CD1c-positive myeloid dendritic cell (primary cell): ENCODE measurements around the gene RAPH1.
"Not testable (repeated sequence)": the region's sequence is repeated elsewhere in the genome, so short reads cannot be mapped to it uniquely, and the experiment has no call there.

ENCODE experiments used
- DNase-seq: peaks from one replicate; pipeline ENCODE4 v3.0.0-alpha.2; 2016; ENCODE audit errors: extremely low spot score

The RAPH1 gene

GRCh38 chr2:203548887-203549286 lies 13.8 kb upstream of the RAPH1 start:
- DNase-seq = no peak

- no peak for DNase-seq
Observed at GRCh38 chr2:203547356-203547755, 12.3 kb upstream of the RAPH1 start.

DNA sequence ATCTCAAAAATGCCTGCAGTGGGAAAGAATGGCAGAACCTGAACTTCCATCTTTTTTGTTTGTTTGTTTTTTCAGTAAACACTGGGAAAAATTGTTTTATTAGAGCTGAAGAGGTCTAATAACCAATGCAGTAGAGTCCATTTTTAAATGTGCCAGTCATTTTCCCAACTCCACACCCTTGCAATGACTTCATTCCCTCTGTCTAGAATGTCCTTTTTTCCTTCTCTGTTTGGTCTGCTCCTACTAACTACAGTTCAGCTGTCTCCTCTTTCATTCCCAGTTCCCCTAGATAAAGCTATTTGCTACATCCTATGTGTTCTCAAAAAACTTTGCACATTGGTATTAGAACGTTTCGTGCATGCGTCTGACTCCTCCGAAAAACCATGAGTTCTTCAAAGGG lies 9.3 kb upstream of the RAPH1 start:
- DNase-seq = no peak

DNA sequence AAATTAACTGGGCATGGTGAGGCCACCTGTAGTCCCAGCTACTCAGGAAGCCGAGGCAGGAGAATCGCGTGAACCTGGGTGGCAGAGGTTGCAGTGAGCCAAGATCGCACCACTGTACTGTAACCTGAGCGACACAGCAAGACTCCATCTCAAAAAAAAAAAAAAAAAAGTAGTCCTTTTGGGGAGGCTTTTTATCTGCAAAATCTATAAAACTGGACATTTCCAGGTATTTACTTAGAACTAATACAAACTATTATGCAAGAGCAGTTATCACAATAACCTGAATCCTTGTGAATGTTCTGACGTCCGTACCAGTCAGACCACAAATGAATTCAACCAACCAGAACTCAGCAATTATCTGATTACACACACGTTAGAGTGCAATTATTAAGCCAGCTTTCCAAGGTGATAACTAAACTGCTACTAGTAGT lies 8.8 kb upstream of the RAPH1 start:
- DNase-seq = no peak

DNA sequence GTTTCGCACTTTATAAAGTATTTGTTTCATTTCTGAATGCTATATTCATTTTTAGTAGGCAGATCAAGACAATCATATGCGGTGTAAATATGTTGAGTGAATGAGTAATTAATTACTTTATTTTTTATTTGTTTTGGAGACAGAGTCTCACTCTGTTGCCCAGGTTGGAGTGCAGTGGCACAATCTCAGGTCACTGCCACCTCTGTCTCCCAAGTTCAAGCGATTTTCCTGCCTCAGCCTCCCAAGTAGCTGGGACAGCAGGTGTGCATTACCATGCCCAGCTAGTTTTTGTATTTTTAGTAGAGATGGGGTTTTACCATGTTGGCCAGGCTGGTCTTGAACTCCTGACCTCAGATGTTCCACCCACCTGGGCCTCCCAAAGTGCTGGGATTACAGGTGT lies 5.5 kb upstream of the RAPH1 start:
- DNase-seq = not testable (repeated sequence)

DNA sequence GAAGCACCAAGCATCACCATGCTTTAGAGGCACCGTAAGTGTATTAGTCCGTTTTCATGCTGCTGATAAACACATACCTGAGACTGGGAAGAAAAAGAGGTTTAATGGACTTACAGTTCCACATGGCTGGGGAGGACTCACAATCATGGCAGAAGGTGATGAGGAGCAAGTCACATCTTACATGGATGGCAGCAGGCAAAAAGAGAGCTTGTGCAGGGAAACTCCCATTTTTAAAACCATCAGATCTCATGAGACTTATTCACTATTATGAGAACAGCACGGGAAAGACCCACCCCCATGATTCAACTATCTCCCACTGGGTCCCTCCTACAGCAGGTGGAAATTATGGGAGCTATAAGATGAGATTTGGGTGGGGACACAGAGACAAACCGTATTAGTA lies 3.1 kb upstream of the RAPH1 start:
- DNase-seq = not testable (repeated sequence)

DNA sequence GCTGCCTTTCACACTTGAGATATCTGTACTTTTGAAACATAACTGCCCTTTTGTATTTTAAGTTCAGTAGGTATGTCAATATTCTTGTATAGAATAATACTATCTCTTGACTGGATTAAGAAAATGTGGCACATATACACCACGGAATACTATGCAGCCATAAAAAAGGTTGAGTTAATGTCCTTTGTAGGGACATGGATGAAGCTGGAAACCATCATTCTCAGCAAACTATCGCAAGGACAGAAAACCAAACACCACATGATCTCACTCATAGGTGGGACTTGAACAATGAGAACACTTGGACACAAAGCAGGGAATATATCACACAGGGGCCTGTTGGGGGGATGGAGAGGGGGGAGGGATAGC lies 1.5 kb upstream of the RAPH1 start:
- not testable (repeated sequence) for DNase-seq

GRCh38 chr2:203535784-203536585 lies 884 bp upstream of the RAPH1 start:
- peak; percentile 13 for DNase-seq

DNA sequence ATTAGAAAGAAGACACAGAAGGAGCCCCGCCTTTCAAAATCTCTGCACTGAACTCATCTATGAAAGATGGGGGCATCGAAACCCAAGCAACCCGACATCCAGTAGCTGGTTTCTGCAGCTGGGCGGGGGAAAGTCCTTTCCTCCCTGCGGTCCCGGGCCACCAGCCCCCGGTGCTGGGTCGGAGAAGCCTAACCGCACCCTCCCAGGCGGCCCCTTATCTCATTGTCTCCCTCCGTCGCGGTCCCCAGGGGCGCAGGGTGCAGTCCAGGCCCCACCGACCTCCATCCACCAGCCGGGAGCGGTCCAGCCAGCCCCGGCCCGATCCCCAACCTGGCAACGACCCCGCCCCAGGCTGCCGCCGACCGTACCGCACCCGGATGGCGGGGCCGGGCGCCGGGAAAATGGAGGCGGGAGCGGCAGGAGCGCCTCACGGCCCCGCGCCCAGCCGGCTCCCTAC lies 452 bp downstream of the RAPH1 start:
- peak; percentile 34 for DNase-seq

DNA sequence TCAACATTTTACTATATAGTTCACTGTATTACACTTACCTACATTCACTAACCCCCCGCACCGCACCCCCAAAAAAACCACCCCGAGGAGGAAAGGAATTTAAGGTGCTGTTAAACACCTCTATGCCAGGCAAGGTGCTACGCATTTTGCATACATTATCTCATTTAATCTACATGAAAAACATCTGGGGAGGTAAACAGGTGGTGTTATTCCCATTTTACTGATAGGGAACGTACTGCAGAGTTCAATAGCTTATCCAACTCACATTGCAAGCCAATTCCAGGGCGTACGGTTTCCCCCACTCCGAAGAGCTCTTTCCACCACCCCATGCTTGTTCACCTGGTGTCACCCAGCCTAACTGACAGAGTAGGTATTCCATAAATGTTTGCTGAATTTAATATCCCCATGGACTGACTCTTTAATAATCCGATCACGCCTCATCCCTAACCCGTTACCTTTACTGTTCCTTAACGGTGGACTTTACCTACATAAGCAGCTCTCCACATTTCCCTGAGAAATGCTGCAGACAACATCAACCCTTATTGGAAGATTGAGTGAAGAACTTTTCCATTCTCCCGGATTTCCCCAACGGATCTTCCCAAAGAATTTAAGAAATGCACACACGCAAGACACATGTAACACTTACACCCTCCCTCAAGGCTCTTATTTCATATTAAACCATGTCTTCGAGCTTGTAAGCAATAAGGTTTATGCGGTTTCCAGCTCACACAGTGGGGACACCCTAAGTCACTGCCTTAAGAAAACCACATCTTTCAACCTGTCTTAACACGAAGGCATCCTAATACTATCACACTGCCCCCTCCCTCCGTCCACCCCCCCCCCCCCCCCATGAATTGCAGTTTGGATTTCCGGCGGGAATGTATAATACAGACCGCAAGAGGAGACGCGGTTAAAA lies 1.2 kb downstream of the RAPH1 start:
- DNase-seq = peak; percentile 17

- peak; percentile 25 for DNase-seq
Observed at GRCh38 chr2:203532957-203533658, 2.0 kb downstream of the RAPH1 start.

DNA sequence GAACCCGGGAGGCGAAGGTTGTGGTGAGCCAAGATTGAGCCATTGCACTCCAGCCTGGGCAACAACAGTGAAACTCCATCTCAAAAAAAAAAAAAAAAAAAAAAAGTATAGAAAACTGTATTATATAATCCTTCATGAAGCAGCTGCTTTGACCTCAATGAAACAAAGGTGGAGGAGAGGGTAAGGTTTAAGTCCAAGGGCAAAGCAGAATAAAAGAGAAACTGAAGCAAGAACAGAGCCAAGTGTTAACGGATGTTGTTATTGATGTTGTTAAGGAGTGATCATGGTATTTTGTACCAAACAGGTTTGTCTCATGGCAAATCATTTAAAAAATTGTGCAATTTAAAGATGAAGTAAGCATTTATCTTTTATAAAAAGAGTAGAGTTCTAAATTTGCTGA lies 7.4 kb downstream of the RAPH1 start:
- no peak for DNase-seq

- DNase-seq = not testable (repeated sequence)
Observed at GRCh38 chr2:203513268-203513667, 21.8 kb downstream of the RAPH1 start.

DNA sequence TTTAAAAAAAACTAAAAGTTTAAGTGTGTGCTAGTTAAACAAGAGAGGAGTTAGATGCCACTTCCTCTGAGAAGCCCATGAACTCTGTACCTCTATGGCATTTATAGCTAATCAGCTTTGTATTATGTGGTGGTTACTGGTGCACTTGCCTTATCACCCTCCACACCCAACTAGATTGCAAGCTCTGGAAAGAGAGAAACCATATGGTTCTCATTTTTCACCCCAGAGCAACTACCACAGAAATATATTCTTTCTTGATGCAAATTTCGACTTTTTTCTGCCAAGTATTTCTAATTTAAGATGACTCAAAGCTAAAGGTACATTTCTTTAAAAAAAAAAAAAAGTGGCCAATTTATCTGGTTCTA lies 24.2 kb downstream of the RAPH1 start:
- DNase-seq = no peak

DNA sequence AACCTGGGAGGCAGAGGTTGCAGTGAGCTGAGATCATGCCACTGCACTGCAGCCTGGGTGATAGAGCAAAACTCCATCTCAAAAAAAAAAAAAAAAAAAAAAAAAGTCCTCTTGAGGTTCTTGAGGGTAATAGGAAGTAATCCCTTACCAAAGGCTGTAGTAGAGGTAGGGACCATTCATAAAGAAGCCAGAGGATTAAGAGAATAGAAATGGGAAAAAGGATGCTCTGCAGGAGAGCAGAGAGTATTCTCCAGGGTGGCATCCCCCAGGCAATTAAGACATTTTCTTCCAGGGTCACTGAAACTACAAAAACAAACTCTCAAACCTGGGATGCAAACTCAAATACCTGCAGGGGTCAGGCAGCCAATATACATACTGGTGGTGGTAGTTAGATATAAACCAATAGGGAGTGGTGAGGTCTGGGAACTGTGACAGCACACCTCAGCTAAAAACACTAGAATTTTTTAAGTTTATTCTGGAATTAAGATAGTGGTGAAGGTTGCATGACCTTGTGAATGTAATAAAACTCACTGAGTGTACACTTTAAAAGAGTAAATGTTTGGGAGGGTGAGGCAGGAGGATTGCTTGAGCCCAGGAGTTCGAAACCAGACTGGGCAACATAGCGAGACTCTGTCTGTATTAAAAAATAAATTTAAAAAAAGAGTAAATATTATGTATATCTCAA lies 24.7 kb downstream of the RAPH1 start:
- DNase-seq = no peak

DNA sequence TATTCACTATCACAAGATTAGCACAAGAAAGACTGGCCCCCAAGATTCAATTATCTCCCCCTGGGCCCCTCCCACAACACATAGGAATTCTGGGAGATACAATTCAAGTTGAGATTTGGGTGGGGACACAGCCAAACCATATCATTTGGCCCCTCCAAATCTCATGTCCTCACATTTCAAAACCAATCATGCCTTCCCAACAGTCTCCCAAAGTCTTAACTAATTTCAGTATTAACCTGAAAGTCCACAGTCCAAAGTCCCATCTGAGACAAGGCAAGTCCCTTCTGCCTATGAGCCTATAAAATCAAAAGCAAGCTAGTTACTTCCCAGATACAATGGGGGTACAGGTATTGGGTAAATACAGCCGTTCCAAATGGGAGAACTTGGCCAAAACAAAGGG lies 31.6 kb downstream of the RAPH1 start:
- DNase-seq = not testable (repeated sequence)

GRCh38 chr2:203501873-203502272 lies 33.2 kb downstream of the RAPH1 start:
- DNase-seq = peak; percentile 15

- peak; percentile 48 for DNase-seq
Observed at GRCh38 chr2:203500951-203501350, 34.1 kb downstream of the RAPH1 start.

DNA sequence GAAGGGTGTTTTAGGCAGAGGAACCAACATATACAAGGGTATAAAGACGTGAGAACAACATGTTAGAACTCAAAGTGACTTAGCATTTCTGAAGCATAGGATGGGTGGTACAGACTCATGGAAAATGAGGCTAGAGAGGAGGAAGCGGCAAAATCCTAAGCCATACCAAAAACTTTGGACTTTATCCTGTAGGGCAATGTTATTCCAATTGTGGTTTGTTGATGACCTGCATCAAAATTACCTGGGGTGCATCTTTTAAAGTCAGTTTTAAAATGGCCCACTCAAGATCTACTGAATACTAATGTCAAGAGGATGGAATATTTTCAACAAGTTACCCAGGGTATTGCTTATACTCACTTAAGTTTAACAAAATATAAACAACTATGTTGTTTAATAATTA lies 34.8 kb downstream of the RAPH1 start:
- DNase-seq = no peak

- peak; percentile 77 for DNase-seq
Observed at GRCh38 chr2:203498161-203498560, 36.9 kb downstream of the RAPH1 start.

DNA sequence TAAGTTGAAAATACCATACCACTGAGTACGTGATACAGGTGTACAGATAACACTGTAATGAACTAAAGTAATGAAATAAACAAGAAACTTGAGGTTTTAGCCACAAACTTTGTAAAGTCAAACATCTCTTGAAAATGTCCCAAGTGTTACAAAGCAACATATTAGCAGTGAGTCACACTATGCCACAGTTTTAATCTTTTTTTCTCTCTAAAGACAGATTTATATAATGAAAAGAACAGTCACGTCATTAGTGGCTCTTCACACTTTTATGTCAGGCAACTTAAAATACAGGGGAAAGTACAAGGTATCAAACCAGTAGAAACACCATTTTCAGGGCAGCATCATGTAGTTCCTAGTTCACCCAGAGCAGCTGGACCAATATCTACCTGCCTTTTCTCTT lies 42.1 kb downstream of the RAPH1 start:
- DNase-seq = no peak

DNA sequence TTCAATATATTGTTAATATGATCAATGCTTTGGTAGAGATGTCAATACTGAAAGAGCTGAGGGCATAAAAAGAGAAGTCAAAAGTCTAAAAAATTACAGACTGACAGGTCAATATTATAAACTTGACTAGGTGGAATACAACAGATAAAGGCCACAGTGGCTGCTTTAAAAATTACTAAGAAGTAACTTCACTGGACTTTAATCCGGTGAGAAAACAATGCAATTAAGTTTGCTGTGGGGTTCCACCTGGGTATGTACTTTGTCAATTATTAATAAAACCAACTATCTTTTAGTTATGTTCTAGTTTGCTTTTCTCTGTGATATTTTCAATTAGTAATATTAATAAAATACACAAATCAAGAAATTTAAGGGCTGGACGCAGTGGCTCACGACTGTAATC lies 44.7 kb downstream of the RAPH1 start:
- DNase-seq = no peak
